CD4-positive, alpha-beta T cell treated with Interleukin-6 at 100 ng/mL for 8 hours (primary cell): Measurements from ENCODE around the gene BMS1.
"Not testable (repeated sequence)": the region's sequence is repeated elsewhere in the genome, so short reads cannot be mapped to it uniquely, and the experiment has no call there.

Experiments used
- DNase-seq: peaks from one replicate; pipeline ENCODE4 v3.0.0-alpha.2; 2020; ENCODE audit warnings: mixed read lengths, low spot score

Gene BMS1, protein sequence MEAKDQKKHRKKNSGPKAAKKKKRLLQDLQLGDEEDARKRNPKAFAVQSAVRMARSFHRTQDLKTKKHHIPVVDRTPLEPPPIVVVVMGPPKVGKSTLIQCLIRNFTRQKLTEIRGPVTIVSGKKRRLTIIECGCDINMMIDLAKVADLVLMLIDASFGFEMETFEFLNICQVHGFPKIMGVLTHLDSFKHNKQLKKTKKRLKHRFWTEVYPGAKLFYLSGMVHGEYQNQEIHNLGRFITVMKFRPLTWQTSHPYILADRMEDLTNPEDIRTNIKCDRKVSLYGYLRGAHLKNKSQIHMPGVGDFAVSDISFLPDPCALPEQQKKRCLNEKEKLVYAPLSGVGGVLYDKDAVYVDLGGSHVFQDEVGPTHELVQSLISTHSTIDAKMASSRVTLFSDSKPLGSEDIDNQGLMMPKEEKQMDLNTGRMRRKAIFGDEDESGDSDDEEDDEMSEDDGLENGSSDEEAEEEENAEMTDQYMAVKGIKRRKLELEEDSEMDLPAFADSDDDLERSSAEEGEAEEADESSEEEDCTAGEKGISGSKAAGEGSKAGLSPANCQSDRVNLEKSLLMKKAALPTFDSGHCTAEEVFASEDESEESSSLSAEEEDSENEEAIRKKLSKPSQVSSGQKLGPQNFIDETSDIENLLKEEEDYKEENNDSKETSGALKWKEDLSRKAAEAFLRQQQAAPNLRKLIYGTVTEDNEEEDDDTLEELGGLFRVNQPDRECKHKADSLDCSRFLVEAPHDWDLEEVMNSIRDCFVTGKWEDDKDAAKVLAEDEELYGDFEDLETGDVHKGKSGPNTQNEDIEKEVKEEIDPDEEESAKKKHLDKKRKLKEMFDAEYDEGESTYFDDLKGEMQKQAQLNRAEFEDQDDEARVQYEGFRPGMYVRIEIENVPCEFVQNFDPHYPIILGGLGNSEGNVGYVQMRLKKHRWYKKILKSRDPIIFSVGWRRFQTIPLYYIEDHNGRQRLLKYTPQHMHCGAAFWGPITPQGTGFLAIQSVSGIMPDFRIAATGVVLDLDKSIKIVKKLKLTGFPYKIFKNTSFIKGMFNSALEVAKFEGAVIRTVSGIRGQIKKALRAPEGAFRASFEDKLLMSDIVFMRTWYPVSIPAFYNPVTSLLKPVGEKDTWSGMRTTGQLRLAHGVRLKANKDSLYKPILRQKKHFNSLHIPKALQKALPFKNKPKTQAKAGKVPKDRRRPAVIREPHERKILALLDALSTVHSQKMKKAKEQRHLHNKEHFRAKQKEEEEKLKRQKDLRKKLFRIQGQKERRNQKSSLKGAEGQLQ

DNA sequence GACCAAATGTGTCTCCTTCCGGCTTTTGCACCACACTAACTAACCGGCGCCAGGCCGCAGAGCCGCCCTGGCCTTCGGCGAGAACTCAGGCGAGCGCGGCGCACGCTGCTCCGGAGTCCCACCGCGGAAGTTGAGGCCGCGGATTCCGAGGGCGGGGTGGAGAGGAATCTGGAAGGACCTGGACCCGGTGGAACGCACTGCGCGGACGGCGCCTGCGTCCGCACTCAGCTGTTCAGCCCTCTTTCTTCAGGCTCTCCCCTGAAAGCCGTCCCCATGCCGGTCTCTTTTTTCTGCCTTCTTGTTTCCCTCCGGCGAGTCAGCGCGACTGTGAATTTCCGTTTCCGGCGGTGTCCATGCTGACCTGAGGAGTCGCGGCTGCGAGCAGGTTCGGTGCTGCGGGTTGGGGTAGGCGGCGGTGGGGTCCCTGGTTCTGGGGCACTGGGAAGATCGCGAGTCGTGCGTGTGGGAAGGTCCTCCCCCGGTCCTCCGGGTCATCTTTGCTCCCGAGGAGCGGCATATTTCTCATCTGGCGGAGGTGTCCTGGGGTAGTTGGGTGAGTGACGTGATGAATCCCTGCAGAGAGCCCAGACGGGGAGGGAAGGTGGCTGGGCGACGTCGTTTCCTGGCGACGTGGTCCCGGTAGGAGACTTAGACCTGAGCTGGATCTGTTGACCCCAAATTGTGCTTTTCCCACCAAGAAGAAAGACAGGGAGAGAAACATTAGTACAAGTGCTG, at the start of gene BMS1:
BMS1 (plus strand) TSS at position 350 of the 735 bp plus-strand sequence. CDS start 1,600 bp downstream, outside the sequence.
- DNase-seq: peak; percentile 83

DNA sequence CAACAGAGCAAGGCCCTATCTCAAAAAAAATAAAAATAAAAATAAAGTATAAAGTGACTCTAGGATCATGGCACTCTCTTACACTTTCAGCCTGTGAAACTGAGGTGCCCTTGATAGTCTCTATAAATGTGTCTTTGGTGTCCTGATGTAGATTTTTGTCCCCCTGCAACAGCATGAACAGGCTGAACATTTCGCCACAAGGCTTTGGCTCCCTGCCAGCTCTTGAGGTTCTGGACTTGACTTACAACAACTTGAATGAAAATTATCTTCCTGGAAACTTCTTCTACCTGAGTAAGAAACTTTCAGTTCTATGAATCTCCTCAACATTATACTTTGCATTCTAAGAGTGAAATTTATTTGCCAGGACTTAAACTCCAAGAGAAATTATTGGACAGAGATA, 48.1 kb upstream of the BMS1 start:
- no peak for DNase-seq

- no peak for DNase-seq
Measured at GRCh38 chr10:42738679-42739078, 43.9 kb upstream of the BMS1 start.

GRCh38 chr10:42741536-42741935, 41.1 kb upstream of the BMS1 start:
- not testable (repeated sequence) for DNase-seq

DNA sequence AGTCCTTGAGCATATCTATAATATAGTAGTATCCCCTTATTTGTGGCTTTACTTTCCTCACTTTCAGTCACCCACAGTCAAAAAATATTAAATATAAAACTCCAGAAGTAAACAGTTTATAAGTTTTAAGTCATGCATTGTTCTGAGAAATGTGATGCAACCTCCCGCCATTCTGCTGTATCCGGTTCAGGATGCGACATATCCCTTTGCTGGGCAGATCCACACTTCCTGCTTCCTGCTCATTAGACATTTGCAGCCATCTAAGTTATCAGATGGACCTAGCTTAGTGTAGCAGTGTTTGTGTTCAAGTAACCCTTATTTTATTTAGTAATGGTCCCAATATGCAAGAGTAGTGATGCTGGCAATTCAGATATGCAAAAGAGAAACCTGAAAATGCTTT, 38.9 kb upstream of the BMS1 start:
- DNase-seq: no peak

- DNase-seq: no peak
Measured at GRCh38 chr10:42744134-42744701, 38.4 kb upstream of the BMS1 start.

DNA sequence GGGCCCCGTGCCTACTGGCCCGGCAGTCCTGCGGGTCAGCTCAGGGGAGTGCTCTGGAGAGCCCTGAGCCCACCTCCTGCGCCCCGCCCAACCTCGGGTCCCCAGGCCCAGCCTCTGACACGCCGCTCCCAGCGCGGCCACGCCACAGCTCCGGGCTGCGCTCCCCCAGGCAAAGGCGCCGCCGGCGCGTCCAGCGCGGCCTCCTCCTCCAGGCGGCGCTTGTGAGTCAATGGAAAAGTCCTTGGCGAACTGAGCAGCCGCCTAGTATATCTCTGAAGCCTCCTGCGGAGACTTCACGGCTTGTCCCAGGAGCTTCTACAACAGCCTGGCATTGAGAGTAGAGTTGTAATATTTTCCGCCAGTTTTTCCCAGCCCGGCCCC, 29.5 kb upstream of the BMS1 start:
- DNase-seq: peak; percentile 39

DNA sequence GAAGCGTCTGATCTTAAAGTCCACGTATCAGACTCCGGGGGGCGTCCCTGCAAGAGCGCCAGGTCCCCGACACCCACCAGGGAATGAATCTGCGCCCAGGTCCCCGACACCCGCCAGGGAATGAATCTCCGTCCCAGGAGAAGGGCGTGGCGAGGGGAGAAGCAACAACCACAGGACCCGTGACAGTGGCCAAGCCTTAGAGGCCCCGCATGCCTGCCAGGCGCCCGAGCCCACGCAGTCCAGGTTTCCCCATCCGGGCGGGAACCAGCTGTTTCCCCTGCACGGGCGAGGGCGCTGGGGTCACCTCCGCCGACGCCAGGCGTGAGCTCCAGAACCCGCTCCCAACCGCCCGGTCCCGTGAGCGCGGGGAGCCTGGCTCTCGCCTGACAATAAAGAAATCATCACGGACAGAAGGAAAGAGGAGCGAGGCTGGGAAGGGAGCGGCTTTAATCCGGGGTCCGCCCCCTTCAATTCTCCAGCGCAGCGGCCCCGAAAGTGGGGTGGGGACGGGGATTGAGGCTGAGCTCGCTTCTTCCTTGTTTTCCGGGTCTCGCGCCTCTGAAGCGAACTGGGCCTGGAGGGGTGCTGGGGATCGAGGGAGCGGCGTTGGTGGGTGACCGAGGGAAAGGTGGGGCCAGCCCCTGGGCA, 29.0 kb upstream of the BMS1 start:
- no peak for DNase-seq

DNA sequence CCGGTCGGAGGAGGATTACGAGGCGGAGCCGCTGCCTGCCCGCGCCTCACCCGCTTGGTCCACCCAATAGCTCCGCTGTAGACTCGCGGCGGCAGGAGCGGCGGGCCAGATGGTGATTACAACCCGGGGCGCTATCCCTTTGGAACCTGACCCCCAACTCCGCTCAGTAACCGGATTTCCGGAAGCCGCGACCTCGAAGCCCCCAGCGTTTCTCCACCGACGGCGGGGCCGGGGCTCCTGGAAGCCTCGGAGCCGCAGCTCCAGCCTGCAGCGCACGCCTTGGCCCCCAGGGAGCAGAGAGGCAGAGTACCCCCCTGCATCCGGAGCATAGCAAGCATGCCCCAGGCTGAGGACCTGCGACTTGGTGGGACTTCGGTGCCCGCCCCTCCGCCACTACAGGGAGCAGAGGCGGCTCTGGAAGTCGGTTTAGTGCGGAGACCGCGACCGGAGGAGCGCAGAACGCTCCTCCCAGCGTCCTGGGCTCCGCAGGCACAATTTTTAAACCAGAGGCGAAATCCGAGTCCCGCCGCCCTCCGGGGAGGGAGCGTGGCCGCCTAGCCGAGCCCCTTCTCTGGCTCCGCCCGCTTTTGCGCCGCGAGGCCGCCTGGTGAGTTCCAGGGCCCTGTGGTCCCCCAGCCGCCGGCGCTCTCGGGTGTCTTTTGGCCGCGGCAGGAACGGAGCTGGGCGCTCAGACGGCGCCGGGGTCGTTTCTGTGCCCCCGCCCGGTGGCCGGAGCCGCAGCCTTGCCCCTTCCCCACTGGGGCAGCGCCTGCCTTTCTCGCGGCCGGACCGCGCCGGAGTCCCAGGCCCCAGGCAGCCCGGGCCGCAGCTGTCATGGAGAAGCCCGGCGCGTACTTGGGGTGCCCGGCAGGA, 28.2 kb upstream of the BMS1 start:
- no peak for DNase-seq

GRCh38 chr10:42755028-42755451, 27.6 kb upstream of the BMS1 start:
- no peak for DNase-seq

GRCh38 chr10:42755556-42756093, 27.0 kb upstream of the BMS1 start:
- DNase-seq: no peak

GRCh38 chr10:42767906-42768305, 14.7 kb upstream of the BMS1 start:
- no peak for DNase-seq

- DNase-seq: no peak
Measured at GRCh38 chr10:42768581-42769152, 13.9 kb upstream of the BMS1 start.

DNA sequence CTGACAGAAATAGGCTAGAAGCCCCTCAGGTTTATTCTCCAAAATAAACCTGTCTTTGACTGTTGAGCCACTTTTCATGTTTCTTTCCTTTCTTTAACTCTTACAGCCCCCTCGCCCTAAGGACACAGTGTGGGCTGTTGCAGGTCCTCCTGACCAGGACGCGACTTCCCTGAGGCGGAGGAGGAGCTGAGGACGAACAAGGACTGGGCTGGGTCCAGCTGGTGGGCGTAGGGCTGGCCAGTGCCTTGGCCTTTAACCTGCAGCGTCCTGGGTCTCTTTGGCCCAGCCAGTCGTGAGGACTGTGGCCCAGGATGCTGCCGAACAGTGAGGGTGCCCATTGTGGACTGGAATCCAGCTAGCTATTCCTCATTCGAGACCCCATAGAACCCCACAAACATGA, 13.4 kb upstream of the BMS1 start:
- DNase-seq: no peak

GRCh38 chr10:42769673-42770072, 12.9 kb upstream of the BMS1 start:
- DNase-seq: no peak

DNA sequence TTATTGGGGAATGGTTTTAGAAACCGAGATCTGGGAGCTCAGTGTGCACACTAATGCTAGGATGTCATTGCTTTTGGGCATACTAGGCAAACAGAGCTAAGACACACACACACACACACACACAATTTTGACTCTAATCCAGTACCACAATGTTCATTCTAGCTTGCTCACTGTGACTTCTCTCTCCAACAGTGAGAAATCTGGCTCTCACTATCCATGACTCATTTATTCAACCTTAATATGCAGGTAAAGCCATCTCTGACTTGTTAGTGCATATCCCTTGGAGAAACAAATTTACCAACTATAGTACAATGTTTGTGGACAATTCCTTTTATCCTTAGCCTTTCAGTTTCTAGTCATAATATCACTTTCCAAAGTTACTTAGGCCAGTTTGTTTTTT, 5.9 kb upstream of the BMS1 start:
- no peak for DNase-seq

GRCh38 chr10:42780456-42780855, 2.1 kb upstream of the BMS1 start:
- DNase-seq: no peak

- DNase-seq: no peak
Measured at GRCh38 chr10:42781893-42782445, 626 bp upstream of the BMS1 start.

- no peak for DNase-seq
Measured at GRCh38 chr10:42783181-42783549, 570 bp downstream of the BMS1 start.
